B cell (primary cell): ENCODE results near the gene GRAMD2B. TPM values are rescaled to one million over a fixed set of nuclear protein-coding genes. Genes with fewer than 3 reads are reported as not detected.

Source experiments
- ATAC-seq: fragments of 200-7000 bp; cut with Tn5 transposase; one replicate; pipeline ENCODE4 v1.10.0; 2021; ENCODE audit warnings: low read depth, mild to moderate bottlenecking, moderate number of reproducible peaks, moderate library complexity
- CTCF ChIA-PET: fragments of 350-600 bp; sonication (Branson Sonifier 250); formaldehyde crosslinking; loops from one replicate; lab custom pipeline; 2021; ENCODE audit warnings: antibody characterized with exemption, inconsistent platforms; lab: Charles Lee
- POLR2A ChIA-PET: fragments of 350-600 bp; sonication (Branson Sonifier 250); formaldehyde crosslinking; loops from one replicate; lab custom pipeline; 2021; ENCODE audit warnings: antibody characterized with exemption; lab: Charles Lee
- DNase-seq: peaks from one replicate; pipeline ENCODE4 v3.0.0; 2013
- H2AFZ ChIP-seq: 2 replicates; pipeline ENCODE4 v1.6.1; 2012; ENCODE audit warnings: mild to moderate bottlenecking, low read depth, low read length; ENCODE audit not compliant: insufficient read depth, poor library complexity, severe bottlenecking
- H3K27ac ChIP-seq, 2 donors: 1 replicate in 1 of 2; 2 replicates in 1 of 2; pipeline ENCODE4 v1.5.1; 2012 to 2013; ENCODE audit warnings: low read length in 2 of 2, mild to moderate bottlenecking in 2 of 2, moderate library complexity in 1 of 2
- H3K27me3 ChIP-seq, 4 experiments: fragments of 200-600 bp in 1 of 4; sonication (generic) in 1 of 4; replicated peaks in 1 of 4; 1 replicate in 2 of 4; 2 replicates in 2 of 4; pipeline versions ENCODE4 v1.6.1 to v1.7.0; 2013 to 2016; ENCODE audit warnings: low read length in 3 of 4, mild to moderate bottlenecking in 2 of 4, mixed read lengths in 1 of 4, moderate library complexity in 1 of 4; ENCODE audit not compliant: insufficient read depth in 4 of 4, control insufficient read depth in 3 of 4; ENCODE audit errors: control extremely low read depth in 1 of 4
- H3K36me3 ChIP-seq, 2 experiments: replicated peaks in 1 of 2; 1 replicate in 1 of 2; 2 replicates in 1 of 2; pipeline versions ENCODE4 v1.6.1 to v1.7.1; 2013; ENCODE audit warnings: low read length in 1 of 2; ENCODE audit not compliant: insufficient read depth in 2 of 2, control insufficient read depth in 1 of 2; ENCODE audit errors: control extremely low read depth in 1 of 2, extremely low read depth in 1 of 2
- H3K4me1 ChIP-seq, 2 donors: fragments of 200-600 bp in 1 of 2; sonication (generic) in 1 of 2; 1 replicate in 1 of 2; 2 replicates in 1 of 2; pipeline versions ENCODE4 v1.5.1 to v1.6.1; 2013 to 2017; ENCODE audit warnings: low read length in 2 of 2; ENCODE audit not compliant: control insufficient read depth in 2 of 2, insufficient read depth in 2 of 2
- H3K4me2 ChIP-seq: replicated peaks from 2 replicates; pipeline ENCODE3; 2012; ENCODE audit warnings: mild to moderate bottlenecking, low read depth, low read length; ENCODE audit not compliant: poor library complexity, severe bottlenecking
- H3K4me3 ChIP-seq, 5 experiments: fragments of 200-600 bp in 1 of 5; sonication (generic) in 1 of 5; 1 replicate in 3 of 5; 2 replicates in 2 of 5; pipeline versions ENCODE4 v1.5.1 to v1.7.0; 2011 to 2016; ENCODE audit warnings: low read length in 4 of 5, mild to moderate bottlenecking in 4 of 5, low read depth in 2 of 5, control low read depth in 1 of 5, moderate library complexity in 1 of 5; ENCODE audit not compliant: insufficient read depth in 1 of 5; ENCODE audit errors: control extremely low read depth in 1 of 5, extremely low read depth in 1 of 5
- H3K79me2 ChIP-seq: fragments of 200-600 bp; sonication (generic); one replicate; pipeline ENCODE4 v1.6.0; 2016; ENCODE audit warnings: low read length; ENCODE audit not compliant: control insufficient read depth, insufficient read depth
- H3K9ac ChIP-seq: fragments of 200-600 bp; sonication (generic); 2 replicates; pipeline ENCODE4 v1.6.1; 2017; ENCODE audit warnings: mild to moderate bottlenecking, low read length, moderate library complexity
- H3K9me3 ChIP-seq, 3 donors: one replicate each; pipeline versions ENCODE4 v1.6.1 to v1.7.1; 2013; ENCODE audit warnings: low read length in 2 of 3; ENCODE audit not compliant: control insufficient read depth in 2 of 3, insufficient read depth in 1 of 3; ENCODE audit errors: control extremely low read depth in 1 of 3
- H4K20me1 ChIP-seq: 2 replicates; pipeline ENCODE4 v1.6.0; 2012; ENCODE audit warnings: mild to moderate bottlenecking, low read length; ENCODE audit not compliant: insufficient read depth, control insufficient read depth, poor library complexity, severe bottlenecking
- H3K27ac Mint-ChIP-seq: one replicate; pipeline ENCODE4 v1.8.0; 2021; ENCODE audit warnings: mixed read lengths
- H3K27me3 Mint-ChIP-seq: one replicate; pipeline ENCODE4 v1.8.0; 2021; ENCODE audit warnings: mixed read lengths
- H3K4me1 Mint-ChIP-seq: one replicate; pipeline ENCODE4 v1.8.0; 2021; ENCODE audit warnings: mixed read lengths
- H3K4me3 Mint-ChIP-seq: one replicate; pipeline ENCODE4 v1.8.0; 2021; ENCODE audit warnings: mixed read lengths
- H3K9me3 Mint-ChIP-seq: one replicate; pipeline ENCODE4 v1.8.0; 2022; ENCODE audit warnings: mixed read lengths; ENCODE audit not compliant: insufficient read depth
- CTCF ChIP-seq: fragments of 200-600 bp; IDR thresholded peaks from one replicate; pipeline ENCODE4 v1.8.0; 2022; ENCODE audit warnings: antibody characterized with exemption, mild to moderate bottlenecking
- EZH2 ChIP-seq: IDR thresholded peaks from 2 replicates; pipeline ENCODE4 v1.6.1; 2012; ENCODE audit warnings: borderline replicate concordance, low read depth, mild to moderate bottlenecking, moderate library complexity, low read length; ENCODE audit not compliant: insufficient read depth, poor library complexity, severe bottlenecking
- WGBS: methylation state at CpG from one replicate; pipeline ENCODE4 v1.1.5; 2013; ENCODE audit warnings: missing lambda C conversion rate; ENCODE audit not compliant: insufficient coverage; 5-methylcytosine and 5-hydroxymethylcytosine counted together
- intact Hi-C: fragments of 100-400 bp; cut with micrococcal nuclease; formaldehyde crosslinking; loops from one replicate; pipeline ENCODE4 v1.10.0; 2022
- polyA plus RNA-seq: library from polyadenylated mRNA; depleted of rRNA; stranded (reverse); fragments of >200 nt; gene quantifications from 2 replicates; pipeline ENCODE4 v1.2.3, GENCODE V29; 2012
- total RNA-seq, 2 donors: library from RNA; stranded (reverse); fragments of 120-200 nt in 1 of 2; gene quantifications; 1 replicate in 1 of 2; 2 replicates in 1 of 2; pipeline versions ENCODE4 v1.2.3 to v1.2.4, GENCODE V29; 2013 to 2022

The GRAMD2B gene
- total and polyA plus RNA-seq, 2 donors (not counting 1 experiment from before 2014, with no cell fraction given): 0.86 to 3.6 TPM

DNA sequence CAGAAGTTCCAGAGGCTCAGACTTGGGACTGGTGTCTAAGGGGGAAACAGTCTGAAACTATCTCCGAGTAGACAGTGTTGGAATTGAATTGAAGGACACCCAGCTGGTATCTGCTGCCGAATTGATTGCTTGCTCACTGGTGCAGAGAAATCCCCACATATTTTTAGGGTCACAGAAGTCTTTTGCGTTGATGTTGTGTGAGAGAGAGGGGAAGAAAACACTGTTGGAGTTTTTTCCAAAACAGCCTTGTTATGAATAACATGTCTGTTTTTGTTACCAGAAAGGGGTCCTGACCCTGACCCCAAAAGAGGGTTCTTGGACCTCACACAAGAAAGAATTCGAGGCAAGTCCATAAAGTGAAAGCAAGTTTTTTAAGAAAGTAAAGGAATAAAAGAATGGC is 90.5 kb downstream of the GRAMD2B start:
- Mint-ChIP-seq H3K4me3 (no peak overlapping the region), H3K9me3 (no peaks in the 10 kb centered on the region), H3K4me1 (peaks cover 6% of the 10 kb centered on the region), H3K27ac (no peak overlapping the region), H3K27me3 (peaks cover 4% of the 10 kb centered on the region)
- Histone ChIP-seq H3K27me3 (no peaks in the 10 kb centered on the region), H4K20me1 (no peaks in the 10 kb centered on the region), H3K9me3 (no peaks in the 10 kb centered on the region), H3K36me3 (no peaks in the 10 kb centered on the region), H3K4me3 (no peak overlapping the region), H3K79me2 (no peaks in the 10 kb centered on the region), H3K4me1 (no peaks in the 10 kb centered on the region), H2AFZ (no peak overlapping the region), H3K27ac (no peak overlapping the region), H3K9ac (no peak overlapping the region), H3K4me2 (no peak overlapping the region)
- ChIA-PET POLR2A (no interaction called here), CTCF (interaction anchor here (1.5 kb wide), 1 partner anchor 14 kb away, joined by 5 read pairs; no protein-coding TSS in a partner anchor)
- no peak for TF ChIP-seq EZH2
- no peak for TF ChIP-seq CTCF
- ATAC-seq (no peak), DNase-seq (no peak)
- intact Hi-C loops: no loop called here
- WGBS: 100% methylated on average over 3 of the region's 4 CpGs

- no peak overlapping the region for H3K4me2 ChIP-seq
Measured at GRCh38 chr5:126514131-126514557, 90.9 kb downstream of the GRAMD2B start.

More at GRCh38 chr5:126514131-126514557, 90.9 kb downstream of the GRAMD2B start:
- no peaks in the 10 kb centered on the region for H4K20me1 ChIP-seq
- no peak overlapping the region for H2AFZ ChIP-seq
- no peak overlapping the region for H3K27ac ChIP-seq
- ChIA-PET POLR2A (no interaction called here), CTCF (no interaction called here)
- TF ChIP-seq EZH2 (no peak), CTCF (no peak)
- H3K4me1 Mint-ChIP-seq: peaks cover 1% of the 10 kb centered on the region
- H3K4me3 ChIP-seq: no peak overlapping the region
- 93% methylated on average over 4 of the region's 4 CpGs for WGBS
- H3K27me3 Mint-ChIP-seq: peaks cover 4% of the 10 kb centered on the region
- H3K9me3 Mint-ChIP-seq: no peaks in the 10 kb centered on the region
- no peaks in the 10 kb centered on the region for H3K79me2 ChIP-seq
- DNase-seq (no peak), ATAC-seq (no peak)
- no peaks in the 10 kb centered on the region for H3K36me3 ChIP-seq
- no peaks in the 10 kb centered on the region for H3K27me3 ChIP-seq
- H3K4me1 ChIP-seq: no peaks in the 10 kb centered on the region
- intact Hi-C loops: no loop called here
- H3K9ac ChIP-seq: no peak overlapping the region
- no peaks in the 10 kb centered on the region for H3K9me3 ChIP-seq
- no peak overlapping the region for H3K4me3 Mint-ChIP-seq
- H3K27ac Mint-ChIP-seq: no peak overlapping the region
